Choroid plexus epithelial cell (primary cell): ENCODE measurements around the gene ELL3.

Experiments
- DNase-seq: peaks from one replicate; pipeline ENCODE4 v3.0.0-alpha.2; 2010; ENCODE audit warnings: low read depth
- H3K4me3 ChIP-seq: 2 replicates; pipeline ENCODE4 v1.5.1; 2011; ENCODE audit warnings: low read depth, mild to moderate bottlenecking, control low read depth, low read length, moderate library complexity
- TF ChIP-seq, protein P1 (sequence below): conservative IDR thresholded peaks from 2 replicates; pipeline ENCODE4 v1.5.1; 2011; ENCODE audit warnings: low read depth, mild to moderate bottlenecking, control low read depth, inconsistent platforms, low read length, moderate library complexity

ELL3 gene

DNA sequence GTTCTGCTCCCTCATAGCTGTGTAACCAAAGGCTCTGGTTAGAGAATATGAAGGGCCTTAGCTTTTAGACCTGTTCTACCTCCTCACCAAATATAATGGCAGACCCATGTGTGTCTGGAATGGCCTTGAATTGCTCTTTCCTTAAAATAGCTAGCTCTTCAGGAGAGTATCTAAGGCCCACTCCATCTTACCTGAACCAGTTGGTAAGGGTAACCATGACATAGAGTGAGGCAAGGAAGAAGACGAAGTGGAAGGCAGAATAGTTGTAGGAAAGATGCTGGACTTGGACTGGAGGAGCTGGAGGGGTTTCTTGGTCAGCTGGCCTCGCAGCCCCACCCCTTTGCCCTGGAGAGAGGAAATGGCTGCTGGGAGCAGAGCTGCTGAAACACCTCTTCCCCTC, 18.4 kb upstream of the ELL3 start:
- H3K4me3 ChIP-seq = no peak overlapping the region
- DNase-seq = no peak
- TF ChIP-seq, protein P1, sequence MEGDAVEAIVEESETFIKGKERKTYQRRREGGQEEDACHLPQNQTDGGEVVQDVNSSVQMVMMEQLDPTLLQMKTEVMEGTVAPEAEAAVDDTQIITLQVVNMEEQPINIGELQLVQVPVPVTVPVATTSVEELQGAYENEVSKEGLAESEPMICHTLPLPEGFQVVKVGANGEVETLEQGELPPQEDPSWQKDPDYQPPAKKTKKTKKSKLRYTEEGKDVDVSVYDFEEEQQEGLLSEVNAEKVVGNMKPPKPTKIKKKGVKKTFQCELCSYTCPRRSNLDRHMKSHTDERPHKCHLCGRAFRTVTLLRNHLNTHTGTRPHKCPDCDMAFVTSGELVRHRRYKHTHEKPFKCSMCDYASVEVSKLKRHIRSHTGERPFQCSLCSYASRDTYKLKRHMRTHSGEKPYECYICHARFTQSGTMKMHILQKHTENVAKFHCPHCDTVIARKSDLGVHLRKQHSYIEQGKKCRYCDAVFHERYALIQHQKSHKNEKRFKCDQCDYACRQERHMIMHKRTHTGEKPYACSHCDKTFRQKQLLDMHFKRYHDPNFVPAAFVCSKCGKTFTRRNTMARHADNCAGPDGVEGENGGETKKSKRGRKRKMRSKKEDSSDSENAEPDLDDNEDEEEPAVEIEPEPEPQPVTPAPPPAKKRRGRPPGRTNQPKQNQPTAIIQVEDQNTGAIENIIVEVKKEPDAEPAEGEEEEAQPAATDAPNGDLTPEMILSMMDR = no peak

DNA sequence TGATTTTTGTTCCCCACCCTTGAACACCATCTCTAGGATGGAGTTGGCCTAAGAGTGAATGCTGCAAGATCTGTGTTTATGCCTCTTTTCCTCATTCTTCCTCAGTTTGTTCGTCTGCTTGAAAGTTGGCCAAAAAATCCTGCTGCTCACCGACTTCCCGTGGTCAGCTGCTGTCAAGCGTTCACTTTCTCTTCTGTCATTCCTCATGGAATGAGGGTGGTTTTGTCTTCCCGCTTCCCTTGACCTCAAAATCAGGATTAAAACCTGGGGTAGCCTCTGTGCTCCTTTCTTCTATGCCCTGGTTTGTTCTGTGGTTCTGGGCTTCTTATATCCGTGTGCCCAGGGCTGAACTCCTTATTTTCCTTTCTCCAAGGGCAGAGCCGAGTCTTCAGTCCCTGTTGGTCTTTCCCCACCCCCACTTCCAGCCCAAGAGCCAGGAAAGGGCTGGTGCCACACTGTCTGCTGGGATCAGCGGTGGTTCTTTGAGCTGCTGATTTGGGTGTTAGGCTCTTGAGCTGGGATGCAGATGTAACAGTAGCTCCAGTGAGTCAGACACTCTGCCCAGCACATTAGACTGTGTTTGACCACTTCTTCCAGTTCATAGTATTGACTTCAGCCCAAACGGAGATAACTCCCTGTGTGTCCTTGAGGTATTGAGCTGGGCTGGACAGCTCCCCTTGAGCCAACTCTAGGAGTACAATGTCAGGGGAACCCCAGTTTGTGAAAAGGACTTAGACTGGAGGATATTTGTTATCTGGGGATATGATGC, 17.7 kb upstream of the ELL3 start:
- no peak overlapping the region for H3K4me3 ChIP-seq
- TF ChIP-seq, protein P1 = no peak
- DNase-seq = peak; percentile 56

DNA sequence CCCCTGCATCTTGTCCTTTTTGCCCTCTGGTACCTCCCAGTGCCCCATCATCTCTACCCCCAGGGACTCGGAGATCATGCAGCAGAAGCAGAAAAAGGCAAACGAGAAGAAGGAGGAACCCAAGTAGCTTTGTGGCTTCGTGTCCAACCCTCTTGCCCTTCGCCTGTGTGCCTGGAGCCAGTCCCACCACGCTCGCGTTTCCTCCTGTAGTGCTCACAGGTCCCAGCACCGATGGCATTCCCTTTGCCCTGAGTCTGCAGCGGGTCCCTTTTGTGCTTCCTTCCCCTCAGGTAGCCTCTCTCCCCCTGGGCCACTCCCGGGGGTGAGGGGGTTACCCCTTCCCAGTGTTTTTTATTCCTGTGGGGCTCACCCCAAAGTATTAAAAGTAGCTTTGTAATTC, 16.9 kb upstream of the ELL3 start:
- peak overlapping the region; percentile 99 for H3K4me3 ChIP-seq
- TF ChIP-seq, protein P1 = no peak
- no peak for DNase-seq

DNA sequence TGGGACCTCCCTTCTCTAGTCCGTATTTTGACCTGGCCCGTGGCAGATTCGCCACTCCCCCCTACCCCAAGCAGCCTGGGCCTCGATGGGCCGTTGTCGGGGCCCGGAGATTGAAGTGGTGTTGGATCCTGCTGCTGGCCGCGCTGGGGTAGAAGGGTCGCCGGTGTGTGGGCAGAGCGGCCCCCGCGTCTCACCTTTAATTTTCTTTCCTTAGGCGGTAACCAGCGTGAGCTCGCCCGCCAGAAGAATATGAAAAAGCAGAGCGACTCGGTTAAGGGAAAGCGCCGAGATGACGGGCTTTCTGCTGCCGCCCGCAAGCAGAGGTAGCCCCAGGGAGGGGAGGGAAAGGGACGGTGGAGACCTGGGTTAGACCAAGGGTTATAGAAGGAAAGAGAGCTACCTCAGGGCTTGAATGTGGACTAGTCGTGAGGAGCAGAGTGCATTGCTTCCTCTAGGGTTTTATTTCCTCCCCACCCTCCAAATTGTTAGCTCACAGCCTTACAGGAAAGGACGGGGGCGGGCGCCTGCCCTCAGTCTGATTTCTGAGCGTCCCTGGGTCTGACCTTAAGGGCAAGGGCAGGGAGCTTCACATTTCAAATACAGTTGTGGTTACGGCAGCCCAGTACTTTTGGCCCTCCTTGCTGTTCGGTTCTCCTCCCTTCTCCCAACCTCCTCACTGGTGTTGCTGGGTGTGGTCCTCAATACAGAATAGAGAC, 16.2 kb upstream of the ELL3 start:
- DNase-seq = peak; percentile 51
- peak overlapping the region; percentile 99 for H3K4me3 ChIP-seq
- TF ChIP-seq, protein P1 = peak; percentile 40

DNA sequence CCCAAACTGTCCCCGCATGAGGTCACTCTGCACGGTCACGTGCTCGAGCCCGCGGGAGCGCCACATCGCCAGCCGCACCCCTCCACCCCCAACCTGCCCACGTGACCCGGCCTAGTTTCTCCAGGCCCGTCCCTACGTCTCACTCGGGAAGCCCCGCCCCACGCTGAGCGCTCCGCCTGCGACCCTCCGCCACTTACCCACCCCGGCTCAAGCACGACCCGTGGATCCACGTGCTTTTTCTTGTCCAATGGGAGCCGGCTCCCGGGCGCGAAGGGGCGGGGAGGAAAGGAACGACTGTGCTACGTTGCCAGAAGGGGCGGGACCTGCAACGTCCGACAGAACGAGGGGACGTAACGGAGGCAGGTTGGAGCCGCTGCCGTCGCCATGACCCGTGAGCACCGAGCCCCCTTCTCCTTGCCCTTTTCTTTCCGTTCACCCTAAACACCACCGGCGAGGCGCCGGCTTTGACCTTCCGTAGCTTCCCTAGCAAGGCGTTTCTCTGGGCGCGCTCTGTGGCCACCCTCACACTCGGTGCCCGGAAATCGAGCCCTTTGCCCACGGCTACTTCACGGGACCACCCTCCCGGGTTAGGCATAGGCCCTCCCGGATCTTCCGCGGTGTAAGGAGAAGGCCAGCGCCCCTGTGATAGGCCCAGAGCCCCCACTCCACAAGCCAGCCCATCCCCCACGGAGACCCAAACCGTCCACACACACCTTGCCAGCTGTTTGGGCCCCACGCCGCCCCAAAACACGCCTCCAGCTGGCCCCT, 15.4 kb upstream of the ELL3 start, which contains the start of gene SERF2:
Gene SERF2, plus strand, starts transcription at position 328 of the 768 bp plus-strand sequence. Its CDS starts 57 bp downstream, at position 385.
- DNase-seq = peak; percentile 100
- H3K4me3 ChIP-seq = peak within 1 kb of the TSS; percentile 99
- TF ChIP-seq, protein P1 = no peak

DNA sequence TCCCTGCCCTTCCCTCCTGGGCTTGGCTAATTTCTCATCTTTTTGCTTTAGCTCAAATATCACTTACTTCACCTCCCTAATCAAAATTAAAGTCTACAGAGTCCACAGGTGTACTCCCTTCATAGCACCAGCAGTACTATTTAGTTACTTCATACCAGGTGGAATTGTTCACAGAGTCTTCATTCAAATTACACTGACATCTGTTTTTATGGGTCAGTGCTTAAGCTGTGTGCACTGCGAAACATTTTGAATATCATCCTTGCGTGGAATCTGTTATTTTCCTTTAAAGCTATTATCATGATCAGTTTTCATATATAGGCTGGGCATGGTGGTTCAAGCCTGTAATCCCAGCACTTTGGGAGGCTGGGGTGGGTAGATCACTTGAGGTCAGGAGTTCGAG, 12.6 kb upstream of the ELL3 start:
- no peak for DNase-seq
- no peak overlapping the region for H3K4me3 ChIP-seq
- TF ChIP-seq, protein P1 = no peak
